Activated CD4-positive, alpha-beta memory T cell treated with anti-CD3 and anti-CD28 coated beads, Interleukin-2, amount 10 ng/mL, durations not matched to agents 7 days and 5 days (primary cell): ENCODE measurements around the gene VGLL1. TPM values are rescaled to one million over a fixed set of nuclear protein-coding genes. Genes with fewer than 3 reads are reported as not detected.

Source experiments
- CTCF ChIA-PET: fragments of 350-600 bp; sonication (Branson Sonifier 250); formaldehyde crosslinking; loops from one replicate; lab custom pipeline; 2021; ENCODE audit warnings: antibody characterized with exemption, inconsistent platforms; lab: Charles Lee
- POLR2A ChIA-PET: fragments of 350-600 bp; sonication (Branson Sonifier 250); formaldehyde crosslinking; loops from one replicate; lab custom pipeline; 2021; ENCODE audit warnings: antibody characterized with exemption; lab: Charles Lee
- DNase-seq: peaks from one replicate; pipeline ENCODE4 v3.0.0-alpha.2; 2020
- H3K27ac Mint-ChIP-seq: one replicate; pipeline ENCODE4 v1.8.0; 2021; ENCODE audit warnings: mild to moderate bottlenecking, mixed read lengths
- H3K27me3 Mint-ChIP-seq: one replicate; pipeline ENCODE4 v1.8.0; 2021; ENCODE audit warnings: mixed read lengths
- H3K36me3 Mint-ChIP-seq: one replicate; pipeline ENCODE4 v1.8.0; 2021; ENCODE audit warnings: low read depth, mixed read lengths
- H3K4me1 Mint-ChIP-seq: one replicate; pipeline ENCODE4 v1.8.0; 2021; ENCODE audit warnings: mixed read lengths
- H3K4me3 Mint-ChIP-seq: one replicate; pipeline ENCODE4 v1.8.0; 2021; ENCODE audit warnings: mild to moderate bottlenecking, mixed read lengths
- H3K9me3 Mint-ChIP-seq: one replicate; pipeline ENCODE4 v1.8.0; 2021; ENCODE audit warnings: mixed read lengths
- total RNA-seq, 2 experiments: library from RNA; stranded (reverse); gene quantifications; one replicate each; pipeline ENCODE4 v1.2.3, GENCODE V29; 2021

VGLL1 gene
- total RNA-seq, 2 experiments from 2014 or later: not detected

DNA sequence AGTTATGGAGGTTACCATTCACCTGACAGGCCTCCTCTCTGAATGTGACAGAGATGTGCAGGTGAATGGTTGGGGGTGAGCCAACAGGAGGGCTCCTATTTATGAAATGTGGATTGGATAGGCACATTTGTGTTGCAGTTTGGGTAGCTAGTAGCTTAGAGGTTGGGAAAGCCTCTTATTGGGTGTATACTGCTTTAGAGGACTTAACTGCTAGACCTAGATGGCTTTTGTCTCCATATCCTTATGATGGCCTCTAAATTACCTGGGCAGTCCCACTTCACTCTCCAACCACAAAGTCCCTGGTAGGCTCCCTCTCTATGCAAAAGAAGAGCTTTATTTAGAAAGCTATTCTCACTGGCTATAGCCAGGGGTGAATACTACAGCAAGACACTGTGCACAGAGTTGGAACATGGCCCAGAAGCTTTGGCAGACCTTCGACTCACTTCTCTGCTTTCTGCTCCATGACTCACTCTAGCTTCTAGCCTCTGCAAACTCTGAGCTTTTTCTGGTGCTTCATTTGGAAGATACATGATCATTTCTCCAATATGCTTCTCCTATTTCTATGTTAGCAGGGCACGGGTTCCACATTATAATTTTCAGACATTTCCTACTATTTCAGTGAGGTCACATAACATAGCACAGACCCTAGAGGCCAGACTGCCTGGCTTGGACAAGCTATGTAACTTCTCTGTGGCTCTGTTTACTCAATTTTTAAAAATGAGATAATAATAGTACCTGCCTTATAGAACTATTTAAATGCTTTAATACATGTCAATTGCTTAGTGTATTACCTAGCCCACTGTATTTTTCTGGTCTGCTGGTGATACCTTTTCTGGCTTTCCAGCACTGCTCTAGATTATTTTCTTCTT, 6.0 kb upstream of the VGLL1 start:
- CTCF ChIA-PET: no interaction called here
- H3K27me3 Mint-ChIP-seq: no peaks in the 10 kb centered on the region

GRCh38 chrX:136528645-136529315, 3.2 kb upstream of the VGLL1 start:
- Mint-ChIP-seq H3K4me3 (no peak overlapping the region), H3K9me3 (no peaks in the 10 kb centered on the region), H3K27me3 (peaks cover 3% of the 10 kb centered on the region), H3K27ac (no peak overlapping the region), H3K4me1 (peaks cover 2% of the 10 kb centered on the region), H3K36me3 (no peaks in the 10 kb centered on the region)
- POLR2A ChIA-PET: no interaction called here
- no peak for DNase-seq
- CTCF ChIA-PET: no interaction called here

More for the DNA sequence above, 6.0 kb upstream of the VGLL1 start:
- Mint-ChIP-seq H3K27ac (no peak overlapping the region), H3K9me3 (no peaks in the 10 kb centered on the region), H3K4me3 (no peak overlapping the region), H3K4me1 (peaks cover 8% of the 10 kb centered on the region), H3K36me3 (no peaks in the 10 kb centered on the region)
- POLR2A ChIA-PET: no interaction called here
- DNase-seq: no peak

GRCh38 chrX:136529795-136530194, 2.2 kb upstream of the VGLL1 start:
- peaks cover 3% of the 10 kb centered on the region for H3K27me3 Mint-ChIP-seq
- peaks cover 2% of the 10 kb centered on the region for H3K4me1 Mint-ChIP-seq
- ChIA-PET CTCF (no interaction called here), POLR2A (no interaction called here)
- DNase-seq: no peak
- H3K27ac Mint-ChIP-seq: no peak overlapping the region
- no peak overlapping the region for H3K4me3 Mint-ChIP-seq
- H3K36me3 Mint-ChIP-seq: no peaks in the 10 kb centered on the region
- H3K9me3 Mint-ChIP-seq: no peaks in the 10 kb centered on the region

GRCh38 chrX:136534131-136534530, 2.1 kb downstream of the VGLL1 start:
- H3K36me3 Mint-ChIP-seq: peaks cover 1% of the 10 kb centered on the region
- ChIA-PET POLR2A (interaction anchor here (1.3 kb wide), 1 partner anchor 102 kb away, joined by 3 read pairs; no protein-coding TSS in a partner anchor), CTCF (no interaction called here)

DNA sequence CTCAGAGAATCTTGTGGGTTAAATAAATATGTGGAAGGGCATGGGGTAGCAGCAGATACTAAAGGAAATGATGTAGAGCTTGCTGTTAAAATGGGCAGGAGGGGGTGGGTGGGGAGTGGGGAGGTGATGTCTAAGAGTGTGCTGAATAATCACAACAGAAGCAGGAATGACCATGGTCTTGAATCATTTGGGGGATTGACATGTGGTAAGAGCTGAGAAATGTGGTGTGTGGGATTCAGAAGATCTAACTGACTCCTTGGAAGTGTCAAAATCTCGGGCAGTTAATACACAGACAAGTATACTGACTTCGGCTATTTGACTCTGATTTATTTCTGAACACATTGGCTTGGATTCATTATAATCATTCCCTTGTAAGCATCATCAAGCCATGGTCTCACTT, 6.8 kb downstream of the VGLL1 start:
- POLR2A ChIA-PET: no interaction called here
- Mint-ChIP-seq H3K36me3 (peaks cover 3% of the 10 kb centered on the region), H3K27me3 (peaks cover 3% of the 10 kb centered on the region), H3K9me3 (peaks cover 2% of the 10 kb centered on the region), H3K27ac (no peak overlapping the region), H3K4me1 (peaks cover 11% of the 10 kb centered on the region), H3K4me3 (no peak overlapping the region)
- DNase-seq: no peak
- CTCF ChIA-PET: no interaction called here

More at GRCh38 chrX:136534131-136534530, 2.1 kb downstream of the VGLL1 start:
- DNase-seq: no peak
- Mint-ChIP-seq H3K4me1 (peaks cover 6% of the 10 kb centered on the region), H3K4me3 (no peak overlapping the region), H3K9me3 (no peaks in the 10 kb centered on the region), H3K27ac (no peak overlapping the region), H3K27me3 (peaks cover 3% of the 10 kb centered on the region)

- ChIA-PET POLR2A (no interaction called here), CTCF (interaction anchor here (1.2 kb wide), 1 partner anchor 37 kb away, joined by 3 read pairs; no protein-coding TSS in a partner anchor)
- no peak for DNase-seq
- Mint-ChIP-seq H3K4me3 (no peak overlapping the region), H3K27ac (no peak overlapping the region), H3K36me3 (peaks cover 3% of the 10 kb centered on the region), H3K4me1 (peaks cover 18% of the 10 kb centered on the region), H3K27me3 (peaks cover 3% of the 10 kb centered on the region), H3K9me3 (peaks cover 2% of the 10 kb centered on the region)
Measured at GRCh38 chrX:136540226-136540625, 8.2 kb downstream of the VGLL1 start.

DNA sequence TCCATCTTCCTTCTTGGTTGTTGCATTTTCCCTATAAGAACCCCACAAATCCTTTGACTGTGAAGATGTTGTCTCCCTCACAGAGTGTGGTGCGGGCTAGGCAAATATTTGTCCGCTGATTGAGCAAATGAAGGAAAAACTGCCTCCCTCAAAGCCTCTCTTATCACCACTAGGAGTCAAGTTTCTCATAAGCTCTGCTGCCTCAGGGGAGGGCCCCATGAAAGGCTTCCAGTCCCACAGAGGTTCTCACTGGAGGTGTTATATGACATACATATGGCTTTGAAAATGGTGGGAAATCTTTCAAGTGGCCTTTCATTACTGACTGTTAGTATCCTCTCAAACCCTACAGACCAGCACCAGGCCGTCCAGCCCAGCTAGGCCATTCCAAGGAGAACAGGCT, 9.3 kb downstream of the VGLL1 start:
- Mint-ChIP-seq H3K36me3 (peaks cover 9% of the 10 kb centered on the region), H3K4me3 (no peak overlapping the region), H3K27me3 (peaks cover 3% of the 10 kb centered on the region), H3K9me3 (peaks cover 2% of the 10 kb centered on the region), H3K4me1 (peaks cover 29% of the 10 kb centered on the region), H3K27ac (no peak overlapping the region)
- ChIA-PET CTCF (no interaction called here), POLR2A (no interaction called here)
- no peak for DNase-seq

DNA sequence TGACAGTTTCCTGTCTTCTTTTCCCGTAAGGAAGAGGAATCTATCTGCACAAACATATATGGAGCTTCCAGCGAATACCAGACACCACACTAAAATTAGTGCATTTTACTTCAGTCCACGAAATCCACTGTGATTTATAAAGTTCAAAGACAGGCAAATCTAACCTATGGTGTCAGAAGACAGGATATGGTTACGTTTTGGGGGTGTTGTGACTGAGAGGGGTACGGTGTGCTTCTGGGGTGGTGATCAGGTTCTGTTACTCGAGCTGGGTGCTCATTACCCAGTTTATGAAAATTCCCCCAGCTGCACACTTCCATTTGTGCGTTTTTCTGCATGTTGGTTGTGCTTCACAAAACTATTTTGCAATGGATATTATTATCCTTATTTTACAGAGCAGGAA, 10.3 kb downstream of the VGLL1 start:
- Mint-ChIP-seq H3K4me3 (no peak overlapping the region), H3K36me3 (peaks cover 9% of the 10 kb centered on the region), H3K27me3 (peaks cover 3% of the 10 kb centered on the region), H3K27ac (no peak overlapping the region), H3K4me1 (peaks cover 39% of the 10 kb centered on the region), H3K9me3 (peaks cover 2% of the 10 kb centered on the region)
- ChIA-PET CTCF (no interaction called here), POLR2A (no interaction called here)
- no peak for DNase-seq

DNA sequence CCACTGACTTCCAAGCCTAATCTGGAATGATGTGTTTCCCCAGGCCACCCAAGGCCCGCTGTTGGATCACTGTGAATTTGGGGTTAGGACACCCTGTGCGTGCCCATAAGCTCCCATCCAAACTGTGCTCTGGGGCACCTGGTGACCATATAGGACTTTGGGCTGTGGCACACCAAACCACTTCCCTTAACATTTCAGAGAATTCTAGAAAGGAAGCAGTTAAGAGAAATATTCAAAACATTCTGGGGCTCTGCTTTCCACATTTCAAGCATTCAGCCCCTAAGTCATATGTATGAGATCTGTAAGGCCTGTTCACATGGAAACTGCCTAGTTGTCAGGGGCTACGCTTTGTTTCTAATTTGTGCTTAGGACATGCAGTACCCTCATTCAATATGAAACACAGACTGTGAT, 14.4 kb downstream of the VGLL1 start:
- CTCF ChIA-PET: no interaction called here
- Mint-ChIP-seq H3K27ac (peak overlapping the region; percentile 86), H3K9me3 (no peaks in the 10 kb centered on the region), H3K4me3 (no peak overlapping the region), H3K27me3 (no peaks in the 10 kb centered on the region), H3K36me3 (peaks cover 9% of the 10 kb centered on the region), H3K4me1 (peaks cover 38% of the 10 kb centered on the region)
- POLR2A ChIA-PET: interaction anchor here (2.7 kb wide), 1 partner anchor 50 kb away, joined by 8 read pairs; no protein-coding TSS in a partner anchor
- peak; percentile 58 for DNase-seq

- Mint-ChIP-seq H3K36me3 (peaks cover 9% of the 10 kb centered on the region), H3K27me3 (no peaks in the 10 kb centered on the region), H3K4me3 (no peak overlapping the region), H3K27ac (no peak overlapping the region), H3K4me1 (peaks cover 36% of the 10 kb centered on the region), H3K9me3 (no peaks in the 10 kb centered on the region)
- ChIA-PET POLR2A (no interaction called here), CTCF (no interaction called here)
- DNase-seq: no peak
Measured at GRCh38 chrX:136549226-136549625, 17.2 kb downstream of the VGLL1 start.

DNA sequence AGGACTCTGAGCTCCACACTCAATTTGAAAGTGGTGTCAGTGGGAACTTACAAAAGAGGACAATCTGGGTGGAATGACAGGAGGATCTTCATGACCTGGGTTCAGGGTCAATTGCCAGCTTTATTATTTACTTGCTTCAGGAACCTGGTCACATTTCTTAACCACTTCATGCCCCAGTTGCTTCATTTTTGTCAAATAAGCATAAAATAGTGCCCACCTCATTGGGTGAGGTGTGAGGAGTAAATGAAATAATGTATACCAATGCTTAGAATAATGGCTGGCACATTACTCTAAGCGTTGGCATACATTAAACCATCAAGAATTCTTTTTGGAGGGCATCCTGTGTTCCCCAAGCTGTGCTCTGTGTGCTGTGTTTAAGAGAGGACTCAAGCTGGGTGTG, 19.4 kb downstream of the VGLL1 start:
- POLR2A ChIA-PET: no interaction called here
- no peak for DNase-seq
- no peaks in the 10 kb centered on the region for H3K9me3 Mint-ChIP-seq
- peaks cover 17% of the 10 kb centered on the region for H3K4me1 Mint-ChIP-seq
- H3K27me3 Mint-ChIP-seq: no peaks in the 10 kb centered on the region
- CTCF ChIA-PET: no interaction called here
- H3K4me3 Mint-ChIP-seq: no peak overlapping the region
- H3K27ac Mint-ChIP-seq: no peak overlapping the region
- H3K36me3 Mint-ChIP-seq: peaks cover 3% of the 10 kb centered on the region

GRCh38 chrX:136555694-136556093, 23.7 kb downstream of the VGLL1 start:
- ChIA-PET CTCF (no interaction called here), POLR2A (no interaction called here)
- no peak overlapping the region for H3K27ac Mint-ChIP-seq
- H3K4me1 Mint-ChIP-seq: no peaks in the 10 kb centered on the region
- no peaks in the 10 kb centered on the region for H3K36me3 Mint-ChIP-seq
- H3K27me3 Mint-ChIP-seq: peaks cover 4% of the 10 kb centered on the region
- DNase-seq: no peak
- H3K4me3 Mint-ChIP-seq: no peak overlapping the region
- no peaks in the 10 kb centered on the region for H3K9me3 Mint-ChIP-seq

GRCh38 chrX:136572030-136572429, 40.0 kb downstream of the VGLL1 start:
- POLR2A ChIA-PET: interaction anchor here (0.8 kb wide), 1 partner anchor 74 kb away, joined by 3 read pairs; no protein-coding TSS in a partner anchor
- peaks cover 2% of the 10 kb centered on the region for H3K27me3 Mint-ChIP-seq
- H3K27ac Mint-ChIP-seq: no peak overlapping the region
- no peaks in the 10 kb centered on the region for H3K36me3 Mint-ChIP-seq
- DNase-seq: no peak
- peaks cover 17% of the 10 kb centered on the region for H3K4me1 Mint-ChIP-seq
- no peak overlapping the region for H3K4me3 Mint-ChIP-seq
- CTCF ChIA-PET: interaction anchor here (0.5 kb wide), 1 partner anchor 188 kb away, joined by 5 read pairs; no protein-coding TSS in a partner anchor
- H3K9me3 Mint-ChIP-seq: no peaks in the 10 kb centered on the region
